Hematopoietic multipotent progenitor cell treated with erythropoietin and hydrocortisone succinate and interleukin-3 and kit ligand, for 6 days (in vitro differentiated cells): Measurements from ENCODE around the gene MORN1.
"Not testable (repeated sequence)": the region's sequence is repeated elsewhere in the genome, so short reads cannot be mapped to it uniquely, and the experiment has no call there.

Experiments used
- DNase-seq: peaks from one replicate; pipeline ENCODE4 v3.0.0-alpha.2; 2015

The MORN1 gene

GRCh38 chr1:2391041-2391930 lies at the start of gene MORN1, which contains the start of gene RER1:
TSS of gene MORN1 (minus strand) at chr1:2391554. CDS start at chr1:2391533, 21 bp downstream.
TSS of gene RER1 (plus strand) at chr1:2391841. CDS start at chr1:2395791, 3,950 bp downstream.
- DNase-seq = peak; percentile 99

GRCh38 chr1:2440346-2440745 lies 49.0 kb upstream of the MORN1 start:
- not testable (repeated sequence) for DNase-seq

GRCh38 chr1:2439369-2439768 lies 48.0 kb upstream of the MORN1 start:
- DNase-seq = no peak

- DNase-seq = no peak
Measured at GRCh38 chr1:2438641-2439040, 47.3 kb upstream of the MORN1 start.

- no peak for DNase-seq
Measured at GRCh38 chr1:2438038-2438437, 46.7 kb upstream of the MORN1 start.

GRCh38 chr1:2437617-2438016 lies 46.3 kb upstream of the MORN1 start:
- no peak for DNase-seq

- no peak for DNase-seq
Measured at GRCh38 chr1:2436876-2437275, 45.5 kb upstream of the MORN1 start.

- DNase-seq = no peak
Measured at GRCh38 chr1:2435746-2436355, 44.5 kb upstream of the MORN1 start.

- DNase-seq = no peak
Measured at GRCh38 chr1:2435091-2435490, 43.7 kb upstream of the MORN1 start.

GRCh38 chr1:2433936-2434655 lies 42.7 kb upstream of the MORN1 start:
- DNase-seq = no peak

- DNase-seq = no peak
Measured at GRCh38 chr1:2433196-2433595, 41.8 kb upstream of the MORN1 start.

- DNase-seq = no peak
Measured at GRCh38 chr1:2432441-2432844, 41.1 kb upstream of the MORN1 start.

GRCh38 chr1:2431518-2431917 lies 40.2 kb upstream of the MORN1 start:
- DNase-seq = no peak

- no peak for DNase-seq
Measured at GRCh38 chr1:2431103-2431502, 39.7 kb upstream of the MORN1 start.

- no peak for DNase-seq
Measured at GRCh38 chr1:2430592-2430973, 39.2 kb upstream of the MORN1 start.

- peak; percentile 26 for DNase-seq
Measured at GRCh38 chr1:2429780-2430591, 38.6 kb upstream of the MORN1 start.

GRCh38 chr1:2428490-2428889 lies 37.1 kb upstream of the MORN1 start:
- DNase-seq = no peak

- DNase-seq = no peak
Measured at GRCh38 chr1:2427976-2428375, 36.6 kb upstream of the MORN1 start.

- DNase-seq = no peak
Measured at GRCh38 chr1:2427051-2427450, 35.7 kb upstream of the MORN1 start.

- DNase-seq = no peak
Measured at GRCh38 chr1:2426540-2426939, 35.2 kb upstream of the MORN1 start.

- no peak for DNase-seq
Measured at GRCh38 chr1:2425892-2426291, 34.5 kb upstream of the MORN1 start.

- no peak for DNase-seq
Measured at GRCh38 chr1:2422523-2422922, 31.2 kb upstream of the MORN1 start.

- no peak for DNase-seq
Measured at GRCh38 chr1:2419416-2419815, 28.1 kb upstream of the MORN1 start.
